ENCODE results near the gene RUNX3. TPM values are rescaled to one million over a fixed set of nuclear protein-coding genes. Genes with fewer than 3 reads are reported as not detected.

RUNX3 gene
- total RNA-seq, 1 experiment from 2014 or later: 1.5 TPM

- no peak for TF ChIP-seq IRF1 (CRISPR knock-in tag; IDR thresholded peaks at IDR 0.05)
- no peak for TF ChIP-seq ATF2 (CRISPR knock-in tag; IDR thresholded peaks at IDR 0.05; ENCODE audit: borderline replicate concordance, low read depth)
- no peak for TF ChIP-seq EMX1 (CRISPR knock-in tag; IDR thresholded peaks at IDR 0.05)
- TF ChIP-seq ATF1 (CRISPR knock-in tag; IDR thresholded peaks at IDR 0.05): no peak
- no peak for TF ChIP-seq SMAD4 (CRISPR knock-in tag; IDR thresholded peaks at IDR 0.05)
- no peak for TF ChIP-seq CBFB (CRISPR knock-in tag; IDR thresholded peaks at IDR 0.05; ENCODE audit: low read depth)
Measured at GRCh38 chr1:24910210-24910609, 19.9 kb downstream of the RUNX3 start (continued).

GRCh38 chr1:24909388-24909898 lies 20.6 kb downstream of the RUNX3 start:
- H3K27ac Mint-ChIP-seq: peak overlapping the region; percentile 81
- H3K4me1 Mint-ChIP-seq: peaks cover 11% of the 10 kb centered on the region
- ChIA-PET POLR2A (no interaction called here), CTCF (interaction anchor here (0.6 to 4.4 kb wide), 43 partner anchors 8 to 663 kb away, joined by 3 to 52 read pairs (median 4); partner anchors contain the start of genes RUNX3 and SYF2)
- ATAC-seq (peak; percentile 94), DNase-seq (ENCODE audit: low spot score) (peak; percentile 89)
- no peaks in the 10 kb centered on the region for H3K36me3 Mint-ChIP-seq
- H3K4me3 Mint-ChIP-seq: peak overlapping the region; percentile 25; the same call in 1 of the 2 replicates
- H3K9me3 Mint-ChIP-seq: no peaks in the 10 kb centered on the region
- no peaks in the 10 kb centered on the region for H3K27me3 Mint-ChIP-seq (ENCODE audit: low read depth)
- TF ChIP-seq CBFB (CRISPR knock-in tag; IDR thresholded peaks at IDR 0.05; ENCODE audit: low read depth): no peak
- TF ChIP-seq E2F5 (CRISPR knock-in tag; IDR thresholded peaks at IDR 0.05): no peak
- no peak for TF ChIP-seq E2F1 (CRISPR knock-in tag; IDR thresholded peaks at IDR 0.05)
- TF ChIP-seq SMAD3 (CRISPR knock-in tag; IDR thresholded peaks at IDR 0.05; ENCODE audit: borderline replicate concordance): peak; percentile 53; the same call in 1 of the 2 replicates
- TF ChIP-seq HMGXB4 (CRISPR knock-in tag; IDR thresholded peaks at IDR 0.05): 0 out of 2 replicates have a peak, but pooled peaks have one; percentile 23
- TF ChIP-seq GTF2I (CRISPR knock-in tag; conservative IDR thresholded peaks at IDR 0.05): peak; percentile 97
- no peak for TF ChIP-seq ZNF396 (CRISPR knock-in tag; IDR thresholded peaks at IDR 0.05; ENCODE audit: borderline replicate concordance)
- no peak for TF ChIP-seq NFE2L1 (CRISPR knock-in tag; IDR thresholded peaks at IDR 0.05)
- TF ChIP-seq ZBTB21 (CRISPR knock-in tag; IDR thresholded peaks at IDR 0.05; ENCODE audit: borderline replicate concordance): no peak
- no peak for TF ChIP-seq AR (CRISPR knock-in tag; IDR thresholded peaks at IDR 0.05)
- TF ChIP-seq MXD4 (CRISPR knock-in tag; IDR thresholded peaks at IDR 0.05; ENCODE audit: borderline replicate concordance): no peak
- TF ChIP-seq FOXK1 (CRISPR knock-in tag; IDR thresholded peaks at IDR 0.05): no peak
- TF ChIP-seq JUN (CRISPR knock-in tag; IDR thresholded peaks at IDR 0.05): no peak
- TF ChIP-seq JAZF1 (CRISPR knock-in tag; IDR thresholded peaks at IDR 0.05): no peak
- no peak for TF ChIP-seq SOX15 (CRISPR knock-in tag; IDR thresholded peaks at IDR 0.05)
- 0 out of 2 replicates have a peak, but pooled peaks have one; percentile 18 for TF ChIP-seq CTCF (IDR thresholded peaks at IDR 0.05)
- no peak for TF ChIP-seq FOXJ3 (CRISPR knock-in tag; IDR thresholded peaks at IDR 0.05; ENCODE audit: borderline replicate concordance)
- peak; percentile 86 for TF ChIP-seq USF2 (CRISPR knock-in tag; IDR thresholded peaks at IDR 0.05)
- no peak for TF ChIP-seq HMGA2 (CRISPR knock-in tag; IDR thresholded peaks at IDR 0.05)
- TF ChIP-seq MAX (CRISPR knock-in tag; IDR thresholded peaks at IDR 0.05): no peak

All from WTC11 (cell line).